ENCODE data around the gene BHLHE41.

- TF ChIP-seq POLR2A (IDR thresholded peaks at IDR 0.05): no peak
- TF ChIP-seq, protein P1, sequence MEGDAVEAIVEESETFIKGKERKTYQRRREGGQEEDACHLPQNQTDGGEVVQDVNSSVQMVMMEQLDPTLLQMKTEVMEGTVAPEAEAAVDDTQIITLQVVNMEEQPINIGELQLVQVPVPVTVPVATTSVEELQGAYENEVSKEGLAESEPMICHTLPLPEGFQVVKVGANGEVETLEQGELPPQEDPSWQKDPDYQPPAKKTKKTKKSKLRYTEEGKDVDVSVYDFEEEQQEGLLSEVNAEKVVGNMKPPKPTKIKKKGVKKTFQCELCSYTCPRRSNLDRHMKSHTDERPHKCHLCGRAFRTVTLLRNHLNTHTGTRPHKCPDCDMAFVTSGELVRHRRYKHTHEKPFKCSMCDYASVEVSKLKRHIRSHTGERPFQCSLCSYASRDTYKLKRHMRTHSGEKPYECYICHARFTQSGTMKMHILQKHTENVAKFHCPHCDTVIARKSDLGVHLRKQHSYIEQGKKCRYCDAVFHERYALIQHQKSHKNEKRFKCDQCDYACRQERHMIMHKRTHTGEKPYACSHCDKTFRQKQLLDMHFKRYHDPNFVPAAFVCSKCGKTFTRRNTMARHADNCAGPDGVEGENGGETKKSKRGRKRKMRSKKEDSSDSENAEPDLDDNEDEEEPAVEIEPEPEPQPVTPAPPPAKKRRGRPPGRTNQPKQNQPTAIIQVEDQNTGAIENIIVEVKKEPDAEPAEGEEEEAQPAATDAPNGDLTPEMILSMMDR (IDR thresholded peaks at IDR 0.05): no peak
Measured at GRCh38 chr12:26136688-26137087, 11.9 kb upstream of the BHLHE41 start.
